ENCODE data around the gene DNM2. TPM values are rescaled to one million over a fixed set of nuclear protein-coding genes. Genes with fewer than 3 reads are reported as not detected.
A peak's percentile ranks its signal among the peaks of the same experiment; 100 is the strongest.

The DNM2 gene
- total and polyA plus RNA-seq, 9 of the 15 experiments (the other 6 are each of a cell fraction or from before 2014, with no cell fraction given), result 2.2 to 161 (median 72.6) TPM

DNA sequence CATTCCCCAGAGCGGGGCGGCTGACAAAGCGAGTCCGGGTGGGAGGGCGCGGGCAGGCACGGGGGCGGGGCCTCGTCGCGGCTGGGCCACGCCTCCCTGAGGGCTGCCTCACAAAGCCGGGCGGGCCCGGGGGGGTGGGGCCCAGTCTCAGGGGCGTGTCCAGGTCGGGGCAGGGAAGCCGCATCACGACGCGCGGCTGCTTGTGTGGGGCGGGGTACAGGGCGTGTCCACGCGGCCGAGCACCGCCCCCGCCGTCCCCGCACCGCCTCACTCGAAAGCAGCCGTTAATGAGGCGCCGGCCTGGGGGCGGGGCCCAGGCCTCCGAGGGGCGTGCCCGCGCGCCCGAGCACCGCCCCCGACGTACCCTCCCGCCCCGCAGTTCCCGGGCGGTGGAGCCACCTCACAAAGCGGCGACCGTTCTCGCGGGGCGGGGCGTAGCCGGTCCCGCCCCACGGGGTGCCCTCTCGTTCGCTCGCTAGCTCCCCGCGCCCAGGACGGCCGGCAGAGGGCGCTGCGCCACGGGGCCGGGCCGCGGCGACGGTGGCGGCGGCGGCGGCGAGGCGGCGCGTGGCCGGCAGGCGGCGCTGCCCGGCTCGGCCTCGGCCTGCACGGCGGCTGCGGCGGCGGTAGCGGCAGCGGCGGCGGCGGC is 153.2 kb downstream of the DNM2 start, which contains the start of gene CARM1:
Gene CARM1 (plus strand): TSS at position 599 of the 649 bp plus-strand sequence. CDS start 150 bp downstream, outside the sequence.
- Histone ChIP-seq H2AFZ (ENCODE audit: low read depth, low read length) (peak within 1 kb of the TSS; percentile 90), H3K79me2 (ENCODE audit: control insufficient read depth, insufficient read depth, low read length) (peaks cover 44% of the 10 kb centered on the region), H3K9me1 (ENCODE audit: control insufficient read depth, insufficient read depth, low read length) (no peaks in the 10 kb centered on the region), H3K4me1 (replicated peaks in 1 of 2; ENCODE audit: control insufficient read depth in 2 of 2, insufficient read depth in 2 of 2, low read length in 2 of 2) (peaks cover 8 to 38% of the 10 kb centered on the region in 2 experiments), H3K9me3 (replicated peaks; ENCODE audit: control insufficient read depth, insufficient read depth, low read depth, low read length) (no peaks in the 10 kb centered on the region), H3K9ac (ENCODE audit: insufficient read depth in 1 of 2, low read depth in 2 of 2, low read length in 2 of 2) (peak within 1 kb of the TSS; percentile 77 to 93), H3K4me2 (ENCODE audit: insufficient read depth, low read length) (peak within 1 kb of the TSS; percentile 92), H3K27ac (ENCODE audit: extremely low read depth, low read depth, low read length) (peak within 1 kb of the TSS; percentile 87), H4K20me1 (replicated peaks; ENCODE audit: control insufficient read depth, insufficient read depth, low read length) (no peaks in the 10 kb centered on the region), H3K4me3 (peak within 1 kb of the TSS; percentile 98), H3K27me3 (ENCODE audit: control insufficient read depth in 2 of 2, insufficient read depth in 2 of 2, low read length in 2 of 2) (no peaks in the 10 kb centered on the region), H3K36me3 (ENCODE audit: control insufficient read depth, insufficient read depth, low read length) (peaks cover 13% of the 10 kb centered on the region; the same call in 1 of the 3 replicates)
- POLR2A ChIA-PET, result no interaction called here
- CTCF ChIA-PET (ENCODE audit: low intra/inter-chr PET ratio), result interaction anchor here (0.6 kb wide), 1 partner anchor 83 kb away, joined by 5 read pairs; no protein-coding TSS in a partner anchor
- FAIRE-seq (peak; percentile 64), ATAC-seq (peak; percentile 94), DNase-seq (ENCODE audit: extremely low read depth in 1 of 4, low spot score in 3 of 4) (peak; percentile 98 to 99 (median 99))
- intact Hi-C loops (cut with micrococcal nuclease) (loop anchor here (5.0 kb wide), 1 partner anchor 56 kb away; the partner anchor contains the start of genes TIMM29 and YIPF2), in situ Hi-C loops (cut with MboI) (no loop called here)
- no TSS peak for BruUV-seq (replicated peaks)
- WGBS (ENCODE audit: insufficient coverage, low coverage, missing lambda C conversion rate), result 0% methylated on average over 26 of the region's 99 CpGs
- TF ChIP-seq, protein P1, sequence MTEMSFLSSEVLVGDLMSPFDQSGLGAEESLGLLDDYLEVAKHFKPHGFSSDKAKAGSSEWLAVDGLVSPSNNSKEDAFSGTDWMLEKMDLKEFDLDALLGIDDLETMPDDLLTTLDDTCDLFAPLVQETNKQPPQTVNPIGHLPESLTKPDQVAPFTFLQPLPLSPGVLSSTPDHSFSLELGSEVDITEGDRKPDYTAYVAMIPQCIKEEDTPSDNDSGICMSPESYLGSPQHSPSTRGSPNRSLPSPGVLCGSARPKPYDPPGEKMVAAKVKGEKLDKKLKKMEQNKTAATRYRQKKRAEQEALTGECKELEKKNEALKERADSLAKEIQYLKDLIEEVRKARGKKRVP (CRISPR knock-in tag; IDR thresholded peaks at IDR 0.05), result no peak
- TF ChIP-seq, protein P2, sequence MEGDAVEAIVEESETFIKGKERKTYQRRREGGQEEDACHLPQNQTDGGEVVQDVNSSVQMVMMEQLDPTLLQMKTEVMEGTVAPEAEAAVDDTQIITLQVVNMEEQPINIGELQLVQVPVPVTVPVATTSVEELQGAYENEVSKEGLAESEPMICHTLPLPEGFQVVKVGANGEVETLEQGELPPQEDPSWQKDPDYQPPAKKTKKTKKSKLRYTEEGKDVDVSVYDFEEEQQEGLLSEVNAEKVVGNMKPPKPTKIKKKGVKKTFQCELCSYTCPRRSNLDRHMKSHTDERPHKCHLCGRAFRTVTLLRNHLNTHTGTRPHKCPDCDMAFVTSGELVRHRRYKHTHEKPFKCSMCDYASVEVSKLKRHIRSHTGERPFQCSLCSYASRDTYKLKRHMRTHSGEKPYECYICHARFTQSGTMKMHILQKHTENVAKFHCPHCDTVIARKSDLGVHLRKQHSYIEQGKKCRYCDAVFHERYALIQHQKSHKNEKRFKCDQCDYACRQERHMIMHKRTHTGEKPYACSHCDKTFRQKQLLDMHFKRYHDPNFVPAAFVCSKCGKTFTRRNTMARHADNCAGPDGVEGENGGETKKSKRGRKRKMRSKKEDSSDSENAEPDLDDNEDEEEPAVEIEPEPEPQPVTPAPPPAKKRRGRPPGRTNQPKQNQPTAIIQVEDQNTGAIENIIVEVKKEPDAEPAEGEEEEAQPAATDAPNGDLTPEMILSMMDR (IDR thresholded peaks at IDR 0.05 in 2 of 3, conservative IDR thresholded peaks at IDR 0.05 in 1 of 3; ENCODE audit: insufficient read depth in 2 of 3, low read depth in 1 of 3, low read length in 3 of 3), result peak; percentile 48 to 94 (median 92); a peak in 5 of 6 replicates
- peak; percentile 40 to 81; a peak in 3 of 4 replicates for TF ChIP-seq MAZ (CRISPR knock-in tag; conservative IDR thresholded peaks at IDR 0.05 in 1 of 2, IDR thresholded peaks at IDR 0.05 in 1 of 2)
- no peak for TF ChIP-seq NEUROD1 (IDR thresholded peaks at IDR 0.05; ENCODE audit: borderline replicate concordance, low read depth, low read length, partially characterized antibody)
- peak; percentile 14; the same call in 1 of the 2 replicates for TF ChIP-seq GABPA (tag; conservative IDR thresholded peaks at IDR 0.05; ENCODE audit: low read depth)
- peak; percentile 69 for TF ChIP-seq CXXC5 (CRISPR knock-in tag; IDR thresholded peaks at IDR 0.05)
- TF ChIP-seq, protein P3, sequence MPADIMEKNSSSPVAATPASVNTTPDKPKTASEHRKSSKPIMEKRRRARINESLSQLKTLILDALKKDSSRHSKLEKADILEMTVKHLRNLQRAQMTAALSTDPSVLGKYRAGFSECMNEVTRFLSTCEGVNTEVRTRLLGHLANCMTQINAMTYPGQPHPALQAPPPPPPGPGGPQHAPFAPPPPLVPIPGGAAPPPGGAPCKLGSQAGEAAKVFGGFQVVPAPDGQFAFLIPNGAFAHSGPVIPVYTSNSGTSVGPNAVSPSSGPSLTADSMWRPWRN (IDR thresholded peaks at IDR 0.05; ENCODE audit: low read depth), result no peak
- TF ChIP-seq JUND (IDR thresholded peaks at IDR 0.05; ENCODE audit: borderline replicate concordance, low read depth, low read length), result peak; percentile 5; the same call in 1 of the 2 replicates
- TF ChIP-seq JUND (tag; IDR thresholded peaks at IDR 0.05; ENCODE audit: borderline replicate concordance, low read depth, low read length), result no peak; the same call in 2 of the 3 replicates
- TF ChIP-seq SP1 (CRISPR knock-in tag; IDR thresholded peaks at IDR 0.05), result peak; percentile 93
- peak; percentile 70 for TF ChIP-seq HNRNPLL (IDR thresholded peaks at IDR 0.05; ENCODE audit: low read depth, low read length, poor library complexity, severe bottlenecking)
- TF ChIP-seq ZFP30 (CRISPR knock-in tag; IDR thresholded peaks at IDR 0.05; ENCODE audit: borderline replicate concordance), result no peak
- TF ChIP-seq, protein P4, sequence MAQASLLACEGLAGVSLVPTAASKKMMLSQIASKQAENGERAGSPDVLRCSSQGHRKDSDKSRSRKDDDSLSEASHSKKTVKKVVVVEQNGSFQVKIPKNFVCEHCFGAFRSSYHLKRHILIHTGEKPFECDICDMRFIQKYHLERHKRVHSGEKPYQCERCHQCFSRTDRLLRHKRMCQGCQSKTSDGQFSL (CRISPR knock-in tag; IDR thresholded peaks at IDR 0.05), result 0 out of 2 replicates have a peak, but pooled peaks have one; percentile 46
- TF ChIP-seq, protein P4 (tag; IDR thresholded peaks at IDR 0.05), result no peak
- peak in 1 of 2 experiments; percentile 63; a peak in 2 of 4 replicates for TF ChIP-seq RAD21 (CRISPR knock-in tag; conservative IDR thresholded peaks at IDR 0.05 in 1 of 2, IDR thresholded peaks at IDR 0.05 in 1 of 2)
- peak; percentile 70 for TF ChIP-seq HCFC1 (IDR thresholded peaks at IDR 0.05; ENCODE audit: low read depth, low read length)
